GM12873 (cell line): Measurements from ENCODE around the gene GSS.

Source experiments
- TF ChIP-seq, protein P1 (sequence below): IDR thresholded peaks from 2 replicates; pipeline ENCODE4 v1.5.1; 2012; ENCODE audit warnings: low read depth, mild to moderate bottlenecking, moderate library complexity, low read length, control low read depth; ENCODE audit not compliant: insufficient read depth; ENCODE audit errors: missing control alignments

Gene GSS

DNA sequence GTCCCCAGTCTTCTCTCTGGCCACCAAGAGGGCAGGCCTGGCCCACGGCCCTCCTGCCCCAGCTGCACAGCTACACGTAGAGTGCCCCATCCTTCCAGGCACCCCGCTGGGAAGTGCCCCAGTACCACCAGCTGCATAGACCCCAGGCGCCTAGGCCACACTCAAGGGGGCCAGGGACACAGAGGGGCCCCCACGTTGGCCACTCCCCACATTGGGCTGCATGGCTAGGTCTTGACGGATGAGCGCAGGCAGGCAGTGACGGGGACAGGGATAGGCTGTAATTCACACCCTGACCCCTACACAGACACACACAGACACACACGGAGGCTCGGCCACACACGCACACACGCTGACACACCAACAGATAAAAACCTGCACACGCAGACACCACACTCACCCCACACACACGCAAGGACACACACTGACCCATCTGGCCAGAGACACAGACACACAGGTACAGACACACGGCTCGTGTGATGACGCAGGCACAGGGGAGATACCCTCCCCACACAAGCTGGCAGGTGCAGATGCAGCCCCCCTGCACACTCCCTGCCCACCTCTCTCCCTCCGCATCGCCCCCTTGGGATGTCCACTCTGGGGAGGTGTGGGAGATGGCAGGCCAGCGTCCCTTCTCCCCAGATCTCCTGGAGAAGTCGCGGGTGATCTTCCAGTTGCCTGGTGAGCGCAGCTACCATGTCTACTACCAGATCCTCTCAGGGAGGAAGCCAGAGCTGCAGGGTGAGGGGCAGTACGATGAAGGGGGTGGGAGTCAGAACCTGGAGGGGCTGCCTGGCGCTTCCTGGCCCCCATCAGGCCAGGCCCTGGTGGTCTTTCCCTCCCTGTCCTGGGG lies 30.1 kb upstream of the GSS start:
- TF ChIP-seq, protein P1, sequence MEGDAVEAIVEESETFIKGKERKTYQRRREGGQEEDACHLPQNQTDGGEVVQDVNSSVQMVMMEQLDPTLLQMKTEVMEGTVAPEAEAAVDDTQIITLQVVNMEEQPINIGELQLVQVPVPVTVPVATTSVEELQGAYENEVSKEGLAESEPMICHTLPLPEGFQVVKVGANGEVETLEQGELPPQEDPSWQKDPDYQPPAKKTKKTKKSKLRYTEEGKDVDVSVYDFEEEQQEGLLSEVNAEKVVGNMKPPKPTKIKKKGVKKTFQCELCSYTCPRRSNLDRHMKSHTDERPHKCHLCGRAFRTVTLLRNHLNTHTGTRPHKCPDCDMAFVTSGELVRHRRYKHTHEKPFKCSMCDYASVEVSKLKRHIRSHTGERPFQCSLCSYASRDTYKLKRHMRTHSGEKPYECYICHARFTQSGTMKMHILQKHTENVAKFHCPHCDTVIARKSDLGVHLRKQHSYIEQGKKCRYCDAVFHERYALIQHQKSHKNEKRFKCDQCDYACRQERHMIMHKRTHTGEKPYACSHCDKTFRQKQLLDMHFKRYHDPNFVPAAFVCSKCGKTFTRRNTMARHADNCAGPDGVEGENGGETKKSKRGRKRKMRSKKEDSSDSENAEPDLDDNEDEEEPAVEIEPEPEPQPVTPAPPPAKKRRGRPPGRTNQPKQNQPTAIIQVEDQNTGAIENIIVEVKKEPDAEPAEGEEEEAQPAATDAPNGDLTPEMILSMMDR, result no peak

DNA sequence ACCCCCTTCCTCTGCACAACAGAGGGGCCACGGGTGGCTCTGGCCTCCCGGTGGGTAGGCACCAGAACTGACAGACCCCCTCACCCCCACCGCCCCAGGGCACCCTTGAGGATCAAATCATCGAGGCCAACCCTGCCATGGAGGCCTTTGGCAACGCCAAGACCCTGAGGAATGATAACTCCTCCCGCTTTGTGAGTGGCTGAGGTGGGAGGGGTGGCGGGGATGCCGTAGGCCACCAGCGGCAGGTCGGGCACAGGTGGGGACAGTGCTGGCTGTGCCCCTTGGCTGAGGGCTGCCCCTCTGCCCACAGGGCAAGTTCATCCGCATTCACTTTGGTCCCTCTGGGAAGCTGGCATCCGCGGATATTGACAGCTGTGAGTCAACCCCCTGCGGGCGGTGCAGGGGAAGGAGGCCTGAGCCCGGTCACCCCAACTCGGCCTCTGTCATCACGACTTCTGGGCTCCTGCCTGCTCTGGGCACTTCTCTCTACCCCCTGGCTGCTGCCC lies 29.2 kb upstream of the GSS start:
- TF ChIP-seq, protein P1, result no peak

DNA sequence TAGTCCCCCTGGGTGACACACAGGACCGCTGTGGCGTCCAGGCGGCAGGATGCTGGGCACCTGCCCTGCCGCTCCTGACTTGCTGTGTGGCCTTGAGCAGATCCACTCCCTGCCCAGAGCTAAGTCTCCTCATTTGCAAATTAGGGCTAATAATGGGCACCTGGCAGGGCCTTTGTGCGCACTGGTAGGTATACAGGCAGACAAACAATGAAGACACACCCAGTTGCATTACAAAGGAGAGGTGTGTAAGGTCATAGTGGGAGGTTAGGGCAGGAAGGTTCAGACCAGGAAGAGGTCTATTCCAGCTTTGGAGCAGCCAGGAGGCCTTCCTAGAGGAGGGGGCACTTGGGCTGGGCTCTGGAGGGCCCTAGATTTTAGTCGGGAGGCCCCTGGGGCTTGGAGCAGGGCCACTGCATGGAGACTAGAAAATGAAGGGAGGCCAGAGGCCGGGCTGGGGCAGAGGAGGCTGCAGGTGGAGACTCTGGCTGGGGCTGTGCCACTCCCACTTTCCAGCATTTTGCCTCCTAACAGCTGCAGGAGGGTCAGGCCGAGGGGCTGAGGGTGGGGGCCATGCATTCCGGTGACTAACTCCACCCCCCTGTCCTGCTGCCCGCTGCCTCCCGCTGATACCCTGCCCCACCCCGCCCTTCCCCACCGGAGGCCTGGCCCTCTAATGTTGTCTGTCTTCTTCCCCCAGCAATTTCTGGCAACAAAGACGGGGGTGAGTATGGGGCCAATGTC lies 28.6 kb upstream of the GSS start:
- TF ChIP-seq, protein P1, result no peak

DNA sequence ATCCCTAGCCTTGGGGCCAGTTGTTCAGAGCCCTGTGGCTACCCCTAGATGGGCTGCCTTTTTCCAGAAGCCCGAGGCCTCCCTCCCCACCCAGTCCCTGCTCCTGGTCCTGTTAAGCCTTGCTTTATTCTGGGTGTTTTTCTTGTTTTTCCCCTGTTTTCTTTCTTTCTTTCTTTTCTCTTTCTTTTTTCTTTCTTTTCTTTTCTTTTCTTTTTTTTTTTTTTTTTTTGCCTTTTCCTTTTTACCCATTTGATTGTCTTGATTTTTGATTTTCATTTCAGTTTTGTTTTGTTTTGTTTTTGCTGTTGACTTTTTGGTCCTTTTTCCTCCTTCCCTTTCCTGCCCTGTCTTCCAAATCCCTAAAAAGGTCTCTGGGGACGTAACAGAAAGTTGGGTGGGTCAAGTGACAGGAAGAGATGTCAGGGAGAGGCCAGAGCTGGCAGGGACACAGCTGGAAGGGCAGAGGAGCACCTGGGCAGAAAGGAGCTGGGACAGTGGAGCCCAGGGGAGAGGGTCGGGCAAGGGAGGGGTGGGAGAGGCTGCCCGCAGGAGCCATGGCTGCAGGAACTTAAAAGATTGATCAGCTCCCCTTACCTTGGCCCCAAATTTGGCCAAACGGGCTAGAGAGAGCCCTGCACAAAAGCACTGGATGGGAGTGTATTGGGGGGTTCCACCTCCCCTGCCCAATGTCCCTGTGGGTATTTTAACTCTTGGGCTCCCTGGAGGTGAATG lies 27.6 kb upstream of the GSS start:
- TF ChIP-seq, protein P1, result no peak

DNA sequence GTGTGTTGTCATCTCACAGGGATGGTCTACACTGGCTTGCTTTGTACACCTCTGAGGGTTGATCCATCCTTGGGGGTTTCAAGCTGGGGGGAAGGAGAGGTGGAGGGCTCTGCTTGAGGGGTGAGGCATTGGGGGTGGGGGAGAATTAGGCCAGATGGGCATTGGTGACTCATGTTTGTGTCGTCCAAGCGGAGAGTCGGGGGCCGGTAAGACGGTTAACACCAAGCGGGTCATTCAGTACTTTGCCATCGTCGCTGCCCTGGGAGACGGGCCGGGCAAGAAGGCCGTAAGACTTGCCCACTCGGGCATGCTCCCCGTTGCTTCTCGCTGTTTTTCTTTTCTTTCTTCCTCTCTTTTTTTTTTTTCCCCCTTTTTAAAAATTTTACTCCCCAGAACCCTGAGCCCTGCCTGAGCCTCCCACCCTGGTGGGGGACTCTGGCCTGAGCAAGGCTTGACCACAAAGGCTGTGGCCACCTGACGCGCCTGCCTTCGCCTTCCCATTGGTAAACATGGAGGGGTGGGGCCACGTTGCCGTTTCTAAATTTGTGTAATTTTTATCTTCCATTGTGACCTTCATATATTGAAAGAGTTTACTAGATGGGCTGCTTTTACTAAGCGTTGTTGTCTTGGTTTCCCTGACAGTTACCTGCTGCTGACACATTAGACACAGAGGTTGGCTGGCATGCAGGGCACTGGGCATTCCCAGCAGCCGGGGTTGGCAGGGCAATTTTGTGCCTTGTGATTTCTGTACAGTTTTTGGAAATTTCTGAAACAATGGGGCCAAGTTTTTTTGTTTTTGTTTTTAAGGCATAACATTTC lies 26.9 kb upstream of the GSS start:
- TF ChIP-seq, protein P1, result no peak

DNA sequence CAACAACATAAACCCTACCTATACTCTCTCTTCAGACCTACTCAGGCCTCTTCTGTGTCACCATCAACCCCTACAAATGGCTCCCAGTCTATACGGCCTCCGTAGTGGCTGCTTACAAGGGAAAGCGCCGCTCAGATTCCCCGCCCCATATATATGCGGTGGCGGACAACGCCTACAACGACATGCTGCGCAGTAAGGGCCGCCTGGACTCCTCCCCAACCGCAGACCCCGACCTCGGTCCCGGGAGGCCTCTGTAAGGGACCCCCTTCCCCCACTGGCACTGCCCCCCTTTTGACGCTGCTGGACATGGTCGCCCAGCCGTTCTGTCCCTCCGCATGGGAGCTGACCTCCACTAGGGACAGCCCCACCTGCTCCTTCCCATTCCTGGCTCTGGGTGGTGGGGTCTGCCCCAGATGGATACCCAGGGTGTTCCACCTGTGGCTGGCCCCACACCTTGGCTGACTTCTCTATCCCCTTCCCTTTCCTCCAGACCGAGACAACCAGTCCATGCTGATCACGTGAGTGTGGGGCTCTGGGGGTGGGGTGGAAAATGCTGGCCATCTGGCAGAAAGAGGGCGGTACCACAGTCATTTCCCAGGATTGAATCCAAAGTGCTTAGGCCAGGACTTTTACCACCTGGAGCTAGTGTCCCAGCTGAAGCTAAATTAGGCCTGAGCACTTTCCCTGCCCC lies 25.1 kb upstream of the GSS start:
- TF ChIP-seq, protein P1, result no peak
